H9 (cell line): ENCODE data around the gene P4HA2. TPM values are rescaled to one million over a fixed set of nuclear protein-coding genes. Genes with fewer than 3 reads are reported as not detected.

ENCODE experiments used
- DNase-seq: peaks from one replicate; pipeline ENCODE4 v3.0.0-alpha.2; 2017
- H2AFZ ChIP-seq: one replicate; pipeline ENCODE4 v1.6.1; 2013; ENCODE audit warnings: mild to moderate bottlenecking, low read length, control low read depth, moderate library complexity
- H2AK5ac ChIP-seq: 2 replicates; pipeline ENCODE4 v1.6.1; 2013; ENCODE audit warnings: low read length, control low read depth, mixed read lengths; ENCODE audit not compliant: insufficient read length
- H2BK120ac ChIP-seq: one replicate; pipeline ENCODE4 v1.6.1; 2013; ENCODE audit warnings: low read depth, mild to moderate bottlenecking, low read length, control low read depth, inconsistent platforms; ENCODE audit not compliant: poor library complexity, severe bottlenecking
- H2BK12ac ChIP-seq: 2 replicates; pipeline ENCODE4 v1.6.1; 2013; ENCODE audit warnings: low read length, control low read depth, mixed read lengths, low read depth; ENCODE audit not compliant: insufficient read length
- H2BK15ac ChIP-seq: 2 replicates; pipeline ENCODE4 v1.6.1; 2013; ENCODE audit warnings: low read depth, low read length, control low read depth
- H2BK20ac ChIP-seq: one replicate; pipeline ENCODE4 v1.6.1; 2013; ENCODE audit warnings: low read depth, mild to moderate bottlenecking, low read length, control low read depth, inconsistent platforms; ENCODE audit not compliant: poor library complexity, severe bottlenecking
- H2BK5ac ChIP-seq: 2 replicates; pipeline ENCODE4 v1.6.1; 2013; ENCODE audit warnings: low read length, control low read depth, mixed read lengths; ENCODE audit not compliant: insufficient read length
- H3K14ac ChIP-seq: 2 replicates; pipeline ENCODE4 v1.6.1; 2013; ENCODE audit warnings: low read length, control low read depth; ENCODE audit not compliant: insufficient read depth
- H3K18ac ChIP-seq: 2 replicates; pipeline ENCODE4 v1.6.1; 2013; ENCODE audit warnings: low read depth, mild to moderate bottlenecking, mixed read lengths, low read length, control low read depth; ENCODE audit not compliant: insufficient read length
- H3K23ac ChIP-seq: 2 replicates; pipeline ENCODE4 v1.6.1; 2013; ENCODE audit warnings: low read length, control low read depth, mixed read lengths, low read depth; ENCODE audit not compliant: insufficient read length
- H3K23me2 ChIP-seq: 2 replicates; pipeline ENCODE4 v1.6.1; 2013; ENCODE audit warnings: low read depth, mild to moderate bottlenecking, mixed read lengths, low read length, control low read depth; ENCODE audit not compliant: insufficient read length, poor library complexity, severe bottlenecking
- H3K27ac ChIP-seq: 2 replicates; pipeline ENCODE4 v1.5.1; 2013; ENCODE audit warnings: low read length, control low read depth, mixed read lengths, low read depth; ENCODE audit not compliant: insufficient read length
- H3K27me3 ChIP-seq: 2 replicates; pipeline ENCODE4 v1.6.1; 2013; ENCODE audit warnings: low read length, control low read depth, inconsistent platforms; ENCODE audit not compliant: insufficient read depth
- H3K4ac ChIP-seq: 2 replicates; pipeline ENCODE4 v1.6.1; 2013; ENCODE audit warnings: low read depth, mild to moderate bottlenecking, control low read depth, inconsistent platforms, low read length, moderate library complexity
- H3K4me1 ChIP-seq: 2 replicates; pipeline ENCODE4 v1.6.1; 2013; ENCODE audit warnings: low read length, control low read depth, inconsistent platforms; ENCODE audit not compliant: insufficient read depth
- H3K4me2 ChIP-seq: 2 replicates; pipeline ENCODE4 v1.6.1; 2013; ENCODE audit warnings: low read length, control low read depth, mixed read lengths; ENCODE audit not compliant: insufficient read length, insufficient read depth
- H3K56ac ChIP-seq: 2 replicates; pipeline ENCODE4 v1.6.1; 2013; ENCODE audit warnings: low read depth, mild to moderate bottlenecking, mixed read lengths, low read length, control low read depth; ENCODE audit not compliant: insufficient read length
- H3K79me1 ChIP-seq: 2 replicates; pipeline ENCODE4 v1.6.1; 2013; ENCODE audit warnings: low read depth, mild to moderate bottlenecking, moderate library complexity, low read length, control low read depth, inconsistent platforms; ENCODE audit not compliant: insufficient read depth, poor library complexity, severe bottlenecking
- H3K79me2 ChIP-seq: 2 replicates; pipeline ENCODE4 v1.6.1; 2013; ENCODE audit warnings: low read length, control low read depth, inconsistent platforms; ENCODE audit not compliant: insufficient read depth
- H3K9ac ChIP-seq: 2 replicates; pipeline ENCODE4 v1.6.1; 2013; ENCODE audit warnings: low read length, control low read depth, mixed read lengths; ENCODE audit not compliant: insufficient read length; ENCODE audit errors: extremely low read depth
- H3K9me3 ChIP-seq: one replicate; pipeline ENCODE4 v1.6.1; 2013; ENCODE audit warnings: low read depth, low read length, inconsistent platforms; ENCODE audit not compliant: control insufficient read depth
- H3T11ph ChIP-seq: one replicate; pipeline ENCODE4 v1.6.1; 2013; ENCODE audit warnings: mild to moderate bottlenecking, low read length, control low read depth, inconsistent platforms
- H4K20me1 ChIP-seq: one replicate; pipeline ENCODE4 v1.6.1; 2013; ENCODE audit not compliant: control insufficient read depth, insufficient read length, insufficient read depth
- H4K5ac ChIP-seq: 2 replicates; pipeline ENCODE4 v1.6.1; 2013; ENCODE audit warnings: low read depth, mild to moderate bottlenecking, mixed read lengths, low read length, control low read depth; ENCODE audit not compliant: insufficient read length
- H4K8ac ChIP-seq: replicated peaks from 2 replicates; pipeline ENCODE4 v1.6.1; 2013; ENCODE audit warnings: low read length, control low read depth, mixed read lengths, low read depth; ENCODE audit not compliant: insufficient read length
- H4K91ac ChIP-seq: 2 replicates; pipeline ENCODE4 v1.6.1; 2013; ENCODE audit warnings: low read depth, mild to moderate bottlenecking, moderate library complexity, mixed read lengths, low read length, control low read depth; ENCODE audit not compliant: insufficient read length
- H3K27ac Mint-ChIP-seq, 3 experiments: 2 replicates in 2 of 3; 3 replicates in 1 of 3; pipeline ENCODE4 v1.8.0; 2020 to 2021; ENCODE audit warnings: mixed read lengths in 3 of 3, mild to moderate bottlenecking in 1 of 3, moderate library complexity in 1 of 3
- H3K27me3 Mint-ChIP-seq: 2 replicates; pipeline ENCODE4 v1.8.0; 2021; ENCODE audit warnings: low read depth, mild to moderate bottlenecking, moderate library complexity, mixed read lengths
- H3K36me3 Mint-ChIP-seq, 3 experiments: 2 replicates in 2 of 3; 3 replicates in 1 of 3; pipeline ENCODE4 v1.8.0; 2020 to 2021; ENCODE audit warnings: low read depth in 3 of 3, mixed read lengths in 3 of 3; ENCODE audit not compliant: insufficient read depth in 1 of 3
- H3K4me1 Mint-ChIP-seq, 2 experiments: 2 replicates each; pipeline ENCODE4 v1.8.0; 2020; ENCODE audit warnings: mixed read lengths in 2 of 2
- H3K4me3 Mint-ChIP-seq, 2 experiments: 2 replicates in 1 of 2; 3 replicates in 1 of 2; pipeline ENCODE4 v1.8.0; 2020 to 2021; ENCODE audit warnings: mild to moderate bottlenecking in 2 of 2, mixed read lengths in 2 of 2, moderate library complexity in 1 of 2
- H3K9me3 Mint-ChIP-seq, 2 experiments: 2 replicates in 1 of 2; 3 replicates in 1 of 2; pipeline ENCODE4 v1.8.0; 2020; ENCODE audit warnings: mild to moderate bottlenecking in 2 of 2, mixed read lengths in 2 of 2, moderate library complexity in 1 of 2
- CTCF ChIP-seq: fragments of 200-600 bp; sonication (generic); conservative IDR thresholded peaks from 3 replicates; pipeline ENCODE4 v1.8.0; 2021; ENCODE audit warnings: antibody characterized with exemption, mild to moderate bottlenecking
- WGBS: extraction: QIAGEN DNeasy Blood & Tissue Kit; methylation state at CpG from one replicate; pipeline ENCODE4 v1.1.7; 2013; ENCODE audit warnings: missing lambda C conversion rate, low lambda C conversion rate, mixed read lengths; ENCODE audit not compliant: insufficient read length; ENCODE audit errors: extremely low coverage; 5-methylcytosine and 5-hydroxymethylcytosine counted together
- total RNA-seq: library from RNA; stranded (reverse); gene quantifications from 2 replicates; pipeline ENCODE4 v1.2.1, GENCODE V29; 2021

The P4HA2 gene
- total RNA-seq, 1 experiment from 2014 or later: 15.3 TPM

- Histone ChIP-seq H3K9ac (no peak overlapping the region), H4K20me1 (no peaks in the 10 kb centered on the region), H3K18ac (no peak overlapping the region), H3K27me3 (no peaks in the 10 kb centered on the region), H2BK15ac (no peak overlapping the region), H3K56ac (no peak overlapping the region), H2BK12ac (no peak overlapping the region), H3K23me2 (no peaks in the 10 kb centered on the region), H2AK5ac (no peak overlapping the region), H3K4me1 (no peaks in the 10 kb centered on the region; the same call in 1 of the 2 replicates), H2BK5ac (no peak overlapping the region), H3K14ac (no peak overlapping the region), H3K4me2 (no peak overlapping the region), H4K91ac (no peak overlapping the region), H3K79me1 (no peaks in the 10 kb centered on the region), H2BK120ac (no peak overlapping the region), H2BK20ac (no peak overlapping the region), H4K5ac (no peak overlapping the region), H3K79me2 (no peaks in the 10 kb centered on the region), H3T11ph (no peak overlapping the region), H2AFZ (no peak overlapping the region), H4K8ac (no peak overlapping the region), H3K4ac (no peak overlapping the region), H3K9me3 (no peaks in the 10 kb centered on the region), H3K27ac (no peak overlapping the region), H3K23ac (no peak overlapping the region)
- DNase-seq: no peak
- Mint-ChIP-seq H3K36me3 (peaks cover 0 to 4% (median 0%) of the 10 kb centered on the region in 3 experiments; a peak in 1 of 7 replicates), H3K27ac (no peak overlapping the region), H3K27me3 (peaks cover 2% of the 10 kb centered on the region; the same call in 1 of the 2 replicates), H3K4me1 (peaks cover 6 to 10% of the 10 kb centered on the region in 2 experiments), H3K4me3 (no peak overlapping the region), H3K9me3 (no peaks in the 10 kb centered on the region)
- no peak for TF ChIP-seq CTCF
- no CpG with 5 or more reads among the region's 4 CpGs for WGBS
These were observed 9.3 kb downstream of the P4HA2 start for GRCh38 chr5:132218321-132218720.
